Raji (cell line): ENCODE results near the gene CHERP.
A peak's percentile ranks its signal among the peaks of the same experiment; 100 is the strongest.

ENCODE experiments used
- POLR2A ChIP-seq: IDR thresholded peaks from 2 replicates; pipeline ENCODE4 v1.6.1; 2011; ENCODE audit warnings: low read depth, low read length, control low read depth; ENCODE audit not compliant: insufficient read depth

CHERP gene

GRCh38 chr19:16581971-16582343, 39.7 kb upstream of the CHERP start:
- TF ChIP-seq POLR2A, result no peak

GRCh38 chr19:16581145-16581970, 39.1 kb upstream of the CHERP start:
- no peak for TF ChIP-seq POLR2A

GRCh38 chr19:16579381-16579780, 37.1 kb upstream of the CHERP start:
- TF ChIP-seq POLR2A, result no peak

- TF ChIP-seq POLR2A, result no peak
Measured at GRCh38 chr19:16577531-16577985, 35.3 kb upstream of the CHERP start.

GRCh38 chr19:16576690-16577530, 34.7 kb upstream of the CHERP start:
- TF ChIP-seq POLR2A, result no peak

- no peak for TF ChIP-seq POLR2A
Measured at GRCh38 chr19:16575861-16576689, 33.8 kb upstream of the CHERP start.

GRCh38 chr19:16575282-16575681, 33.0 kb upstream of the CHERP start:
- TF ChIP-seq POLR2A, result no peak

GRCh38 chr19:16573925-16574324, 31.7 kb upstream of the CHERP start:
- TF ChIP-seq POLR2A, result no peak

- no peak for TF ChIP-seq POLR2A
Measured at GRCh38 chr19:16573296-16573695, 31.1 kb upstream of the CHERP start.

- TF ChIP-seq POLR2A, result peak; percentile 76
Measured at GRCh38 chr19:16572332-16573211, 30.3 kb upstream of the CHERP start, which contains the start of gene SLC35E1. SLC35E1 (minus strand) TSS chr19:16572415; CDS start chr19:16572364, 51 bp downstream.

- TF ChIP-seq POLR2A, result no peak
Measured at GRCh38 chr19:16571822-16572331, 29.6 kb upstream of the CHERP start.

GRCh38 chr19:16571283-16571682, 29.0 kb upstream of the CHERP start:
- no peak for TF ChIP-seq POLR2A

GRCh38 chr19:16569609-16570320, 27.5 kb upstream of the CHERP start:
- no peak for TF ChIP-seq POLR2A

GRCh38 chr19:16566702-16567101, 24.5 kb upstream of the CHERP start:
- TF ChIP-seq POLR2A, result no peak

GRCh38 chr19:16566161-16566560, 23.9 kb upstream of the CHERP start:
- TF ChIP-seq POLR2A, result no peak
